Astrocyte (in vitro differentiated cells and primary cell): ENCODE data around the gene FHL3. TPM values are rescaled to one million over a fixed set of nuclear protein-coding genes. Genes with fewer than 3 reads are reported as not detected.

ENCODE experiments used
- DNase-seq: peaks from one replicate; pipeline ENCODE4 v3.0.0-alpha.2; 2010; ENCODE audit warnings: low read depth
- FAIRE-seq: peaks from 2 replicates; lab custom pipeline; 2011; peaks lifted over from hg19 to GRCh38; lab: Jason Lieb, UNC
- H2AFZ ChIP-seq: 2 replicates; pipeline ENCODE4 v1.6.0; 2012; ENCODE audit warnings: low read depth, low read length, inconsistent platforms
- H3K27ac ChIP-seq: 2 replicates; pipeline ENCODE4 v1.5.1; 2011; ENCODE audit warnings: low read depth, low read length, inconsistent platforms
- H3K27me3 ChIP-seq: 2 replicates; pipeline ENCODE4 v1.6.0; 2011; ENCODE audit warnings: low read length, inconsistent platforms; ENCODE audit not compliant: insufficient read depth
- H3K36me3 ChIP-seq: 2 replicates; pipeline ENCODE4 v1.5.1; 2011; ENCODE audit warnings: low read length, inconsistent platforms; ENCODE audit not compliant: insufficient read depth
- H3K4me1 ChIP-seq: 2 replicates; pipeline ENCODE4 v1.5.1; 2011; ENCODE audit warnings: low read length, inconsistent platforms; ENCODE audit not compliant: insufficient read depth
- H3K4me2 ChIP-seq: 2 replicates; pipeline ENCODE4 v1.6.0; 2012; ENCODE audit warnings: low read length, inconsistent platforms
- H3K4me3 ChIP-seq: 2 replicates; pipeline ENCODE4 v1.5.1; 2011; ENCODE audit warnings: low read depth, mild to moderate bottlenecking, low read length, inconsistent platforms; ENCODE audit not compliant: insufficient read depth
- H3K79me2 ChIP-seq: 2 replicates; pipeline ENCODE4 v1.6.0; 2012; ENCODE audit warnings: mild to moderate bottlenecking, low read length, inconsistent platforms; ENCODE audit not compliant: insufficient read depth
- H3K9ac ChIP-seq: 2 replicates; pipeline ENCODE4 v1.6.0; 2012; ENCODE audit warnings: mild to moderate bottlenecking, low read length, inconsistent platforms
- H3K9me3 ChIP-seq: 2 replicates; pipeline ENCODE4 v1.5.1; 2012; ENCODE audit warnings: low read depth, mild to moderate bottlenecking, low read length, inconsistent platforms; ENCODE audit not compliant: insufficient read depth
- H4K20me1 ChIP-seq: 2 replicates; pipeline ENCODE4 v1.6.0; 2012; ENCODE audit warnings: low read length, inconsistent platforms; ENCODE audit not compliant: insufficient read depth
- H3K27ac Mint-ChIP-seq: one replicate; pipeline ENCODE4 v1.8.0; 2021; ENCODE audit warnings: mild to moderate bottlenecking, mixed read lengths; ENCODE audit not compliant: unreplicated experiment
- H3K27me3 Mint-ChIP-seq: one replicate; pipeline ENCODE4 v1.8.0; 2021; ENCODE audit warnings: low read depth, mixed read lengths; ENCODE audit not compliant: unreplicated experiment
- H3K36me3 Mint-ChIP-seq: one replicate; pipeline ENCODE4 v1.8.0; 2021; ENCODE audit warnings: low read depth, mixed read lengths; ENCODE audit not compliant: unreplicated experiment
- H3K4me1 Mint-ChIP-seq: one replicate; pipeline ENCODE4 v1.8.0; 2021; ENCODE audit warnings: low read depth, mixed read lengths; ENCODE audit not compliant: unreplicated experiment
- H3K4me3 Mint-ChIP-seq: one replicate; pipeline ENCODE4 v1.8.0; 2021; ENCODE audit warnings: mild to moderate bottlenecking, moderate library complexity, mixed read lengths; ENCODE audit not compliant: unreplicated experiment
- H3K9me3 Mint-ChIP-seq: one replicate; pipeline ENCODE4 v1.8.0; 2021; ENCODE audit warnings: mild to moderate bottlenecking, mixed read lengths; ENCODE audit not compliant: unreplicated experiment
- EZH2 ChIP-seq: IDR thresholded peaks from 2 replicates; pipeline ENCODE4 v1.6.1; 2012; ENCODE audit warnings: mild to moderate bottlenecking, low read length, inconsistent platforms; ENCODE audit not compliant: insufficient read depth
- total RNA-seq: library from RNA; stranded (reverse); gene quantifications from 2 replicates; pipeline ENCODE4 v1.2.1, GENCODE V29; 2021
- TF ChIP-seq, protein P1 (sequence below): IDR thresholded peaks from 2 replicates; pipeline ENCODE4 v1.5.1; 2011; ENCODE audit warnings: low read depth, mild to moderate bottlenecking, inconsistent platforms, low read length, moderate library complexity; ENCODE audit not compliant: insufficient read depth

The FHL3 gene
- total RNA-seq, 1 donor from 2014 or later: 107 TPM

DNA sequence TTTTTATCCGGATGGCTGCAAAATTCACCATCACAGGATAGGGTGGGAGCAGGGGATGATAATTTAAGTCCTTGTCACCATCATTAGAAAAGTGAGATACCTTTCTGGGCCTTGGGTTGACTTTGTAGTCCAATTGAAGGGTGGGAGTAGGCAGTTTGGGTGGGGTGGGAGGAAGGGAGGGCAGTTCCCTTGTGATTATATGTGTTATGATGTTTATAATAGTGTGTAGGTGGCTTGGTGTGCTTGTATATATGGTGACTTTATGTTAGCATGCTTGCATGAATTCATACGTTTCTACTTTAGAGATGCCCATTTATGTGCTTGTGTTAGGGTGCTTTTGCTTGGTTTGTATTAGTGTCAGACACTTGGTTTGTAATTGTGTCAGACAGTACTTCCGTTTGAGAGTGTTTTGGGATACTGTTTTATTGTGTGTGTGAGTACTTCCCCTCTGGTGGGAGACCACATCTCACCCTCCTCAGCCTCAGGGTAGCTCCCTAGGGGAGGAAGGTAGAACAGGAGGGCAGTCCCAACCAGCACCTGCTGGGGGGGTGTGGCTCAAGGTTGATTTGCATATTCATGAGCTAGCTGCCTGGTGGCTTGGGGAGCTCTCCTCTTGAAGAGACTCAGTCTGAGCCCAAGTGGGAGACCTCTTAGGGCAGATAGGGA, 47.6 kb upstream of the FHL3 start:
- Histone ChIP-seq H4K20me1 (peaks cover 4% of the 10 kb centered on the region), H3K4me1 (peaks cover 6% of the 10 kb centered on the region), H3K9ac (no peak overlapping the region), H3K79me2 (no peaks in the 10 kb centered on the region), H3K27me3 (no peaks in the 10 kb centered on the region), H2AFZ (no peak overlapping the region), H3K9me3 (no peaks in the 10 kb centered on the region), H3K36me3 (no peaks in the 10 kb centered on the region), H3K4me2 (no peak overlapping the region), H3K27ac (no peak overlapping the region), H3K4me3 (no peak overlapping the region)
- Mint-ChIP-seq H3K36me3 (peaks cover 3% of the 10 kb centered on the region), H3K4me3 (no peak overlapping the region), H3K9me3 (no peaks in the 10 kb centered on the region), H3K4me1 (peaks cover 11% of the 10 kb centered on the region), H3K27me3 (peaks cover 27% of the 10 kb centered on the region), H3K27ac (no peak overlapping the region)
- DNase-seq: no peak
- TF ChIP-seq, protein P1, sequence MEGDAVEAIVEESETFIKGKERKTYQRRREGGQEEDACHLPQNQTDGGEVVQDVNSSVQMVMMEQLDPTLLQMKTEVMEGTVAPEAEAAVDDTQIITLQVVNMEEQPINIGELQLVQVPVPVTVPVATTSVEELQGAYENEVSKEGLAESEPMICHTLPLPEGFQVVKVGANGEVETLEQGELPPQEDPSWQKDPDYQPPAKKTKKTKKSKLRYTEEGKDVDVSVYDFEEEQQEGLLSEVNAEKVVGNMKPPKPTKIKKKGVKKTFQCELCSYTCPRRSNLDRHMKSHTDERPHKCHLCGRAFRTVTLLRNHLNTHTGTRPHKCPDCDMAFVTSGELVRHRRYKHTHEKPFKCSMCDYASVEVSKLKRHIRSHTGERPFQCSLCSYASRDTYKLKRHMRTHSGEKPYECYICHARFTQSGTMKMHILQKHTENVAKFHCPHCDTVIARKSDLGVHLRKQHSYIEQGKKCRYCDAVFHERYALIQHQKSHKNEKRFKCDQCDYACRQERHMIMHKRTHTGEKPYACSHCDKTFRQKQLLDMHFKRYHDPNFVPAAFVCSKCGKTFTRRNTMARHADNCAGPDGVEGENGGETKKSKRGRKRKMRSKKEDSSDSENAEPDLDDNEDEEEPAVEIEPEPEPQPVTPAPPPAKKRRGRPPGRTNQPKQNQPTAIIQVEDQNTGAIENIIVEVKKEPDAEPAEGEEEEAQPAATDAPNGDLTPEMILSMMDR: no peak
- TF ChIP-seq EZH2: no peak
- FAIRE-seq: no peak

DNA sequence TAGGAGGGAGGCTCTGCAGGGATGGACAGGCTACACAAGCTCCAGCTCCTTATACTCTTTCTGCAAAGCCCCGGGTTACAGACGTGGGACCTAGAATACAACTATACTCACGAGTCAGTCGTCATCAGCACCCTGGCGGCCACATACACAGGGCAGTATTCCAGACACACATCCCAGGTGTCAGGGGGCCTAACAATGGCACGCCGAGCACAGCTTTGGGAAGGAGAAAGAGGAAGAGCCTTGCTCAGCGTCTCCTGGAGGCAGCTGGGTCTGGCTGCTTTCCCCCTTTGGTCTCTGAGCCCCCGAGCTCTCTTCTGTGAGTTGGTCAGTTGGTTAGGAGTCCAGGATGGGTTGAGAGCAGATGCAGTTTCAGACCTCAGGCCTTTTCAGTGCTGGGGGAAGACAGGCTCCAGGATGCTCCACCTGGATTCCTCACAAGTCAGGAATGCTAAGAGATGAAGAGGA, 45.8 kb upstream of the FHL3 start:
- TF ChIP-seq, protein P1: no peak
- TF ChIP-seq EZH2: no peak
- Histone ChIP-seq H3K27me3 (no peaks in the 10 kb centered on the region), H3K27ac (no peak overlapping the region), H3K4me1 (peaks cover 12% of the 10 kb centered on the region), H3K4me2 (no peak overlapping the region), H3K36me3 (no peaks in the 10 kb centered on the region), H3K9me3 (no peaks in the 10 kb centered on the region), H3K79me2 (no peaks in the 10 kb centered on the region), H2AFZ (no peak overlapping the region), H3K9ac (no peak overlapping the region), H3K4me3 (no peak overlapping the region), H4K20me1 (peaks cover 4% of the 10 kb centered on the region)
- DNase-seq: no peak
- Mint-ChIP-seq H3K27ac (no peak overlapping the region), H3K9me3 (no peaks in the 10 kb centered on the region), H3K27me3 (peaks cover 28% of the 10 kb centered on the region), H3K4me1 (peaks cover 11% of the 10 kb centered on the region), H3K36me3 (peaks cover 3% of the 10 kb centered on the region), H3K4me3 (no peak overlapping the region)
- FAIRE-seq: no peak
